IPS-NIHi7 (cell line): ENCODE data around the gene PRR11.
"Not testable (repeated sequence)": the region's sequence is repeated elsewhere in the genome, so short reads cannot be mapped to it uniquely, and the experiment has no call there.

Experiments
- DNase-seq: peaks from one replicate; pipeline ENCODE4 v3.0.0; 2012; ENCODE audit warnings: mixed read lengths; ENCODE audit errors: extremely low spot score

The PRR11 gene

DNA sequence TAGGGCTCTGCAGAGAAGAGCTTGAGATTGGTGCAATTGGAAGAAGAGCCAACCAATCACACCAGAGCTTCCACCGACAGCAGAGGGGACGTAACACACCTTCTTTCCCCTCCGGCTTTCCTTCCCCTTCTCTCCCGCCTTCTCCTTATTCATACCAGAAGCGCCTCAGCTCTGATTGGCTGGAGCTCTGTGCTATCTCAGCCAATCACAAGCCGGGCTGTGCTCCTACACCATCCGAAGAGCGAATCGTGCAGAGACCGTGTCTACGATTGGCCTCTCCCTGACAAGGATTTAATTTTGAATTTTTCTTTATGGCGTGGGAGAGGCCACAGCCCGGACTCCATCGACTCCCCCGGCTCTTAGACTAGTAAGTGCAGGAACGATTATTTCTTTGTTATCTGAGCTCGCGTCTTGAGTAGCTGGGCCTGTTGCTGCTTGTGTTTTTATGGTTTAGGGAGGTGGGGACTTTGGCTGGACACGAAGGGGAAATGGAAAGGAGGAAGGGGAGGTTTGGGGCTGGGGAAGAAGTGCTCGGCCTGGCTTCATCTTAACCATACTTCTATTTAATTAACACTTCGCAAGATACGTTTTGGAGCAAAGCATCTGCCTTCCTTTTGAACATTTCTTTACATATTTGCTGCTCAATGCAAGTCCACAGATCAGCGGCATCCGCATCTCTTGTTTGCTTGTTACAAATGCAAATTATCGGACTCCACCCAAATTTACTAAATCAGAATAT is at the start of gene PRR11:
Gene PRR11 (plus strand): TSS at position 308 of the 739 bp plus-strand sequence. CDS start 14,007 bp downstream, outside the sequence.
- DNase-seq, result peak; percentile 94

DNA sequence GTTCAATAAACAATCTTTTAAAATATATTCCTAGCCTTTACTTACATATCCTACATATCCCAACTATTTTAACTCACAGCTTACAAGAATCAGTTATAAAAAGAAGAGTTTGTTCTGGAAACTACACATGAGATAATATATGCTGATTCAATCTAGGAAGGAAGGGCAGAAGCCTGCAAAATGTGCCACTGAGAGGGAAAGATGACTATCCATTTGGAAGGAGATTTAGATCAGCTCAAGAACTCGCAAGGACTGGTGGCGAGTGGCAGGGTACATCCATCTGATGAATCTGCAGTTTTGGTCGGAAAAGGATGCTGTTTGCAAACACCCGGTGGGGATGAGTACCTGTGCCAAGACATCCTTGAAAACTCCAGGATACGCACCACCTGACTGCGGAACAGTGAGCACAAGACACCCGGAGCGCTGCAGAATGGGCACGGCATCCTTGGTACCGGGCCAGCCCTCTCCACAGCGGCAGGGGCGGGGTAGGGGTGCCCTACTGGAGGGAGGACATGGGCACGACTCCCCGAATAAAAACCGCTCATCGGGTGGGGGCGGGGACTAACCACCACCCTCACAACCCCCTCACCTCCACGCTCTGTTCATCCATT is 49.6 kb upstream of the PRR11 start:
- DNase-seq, result peak; percentile 41

DNA sequence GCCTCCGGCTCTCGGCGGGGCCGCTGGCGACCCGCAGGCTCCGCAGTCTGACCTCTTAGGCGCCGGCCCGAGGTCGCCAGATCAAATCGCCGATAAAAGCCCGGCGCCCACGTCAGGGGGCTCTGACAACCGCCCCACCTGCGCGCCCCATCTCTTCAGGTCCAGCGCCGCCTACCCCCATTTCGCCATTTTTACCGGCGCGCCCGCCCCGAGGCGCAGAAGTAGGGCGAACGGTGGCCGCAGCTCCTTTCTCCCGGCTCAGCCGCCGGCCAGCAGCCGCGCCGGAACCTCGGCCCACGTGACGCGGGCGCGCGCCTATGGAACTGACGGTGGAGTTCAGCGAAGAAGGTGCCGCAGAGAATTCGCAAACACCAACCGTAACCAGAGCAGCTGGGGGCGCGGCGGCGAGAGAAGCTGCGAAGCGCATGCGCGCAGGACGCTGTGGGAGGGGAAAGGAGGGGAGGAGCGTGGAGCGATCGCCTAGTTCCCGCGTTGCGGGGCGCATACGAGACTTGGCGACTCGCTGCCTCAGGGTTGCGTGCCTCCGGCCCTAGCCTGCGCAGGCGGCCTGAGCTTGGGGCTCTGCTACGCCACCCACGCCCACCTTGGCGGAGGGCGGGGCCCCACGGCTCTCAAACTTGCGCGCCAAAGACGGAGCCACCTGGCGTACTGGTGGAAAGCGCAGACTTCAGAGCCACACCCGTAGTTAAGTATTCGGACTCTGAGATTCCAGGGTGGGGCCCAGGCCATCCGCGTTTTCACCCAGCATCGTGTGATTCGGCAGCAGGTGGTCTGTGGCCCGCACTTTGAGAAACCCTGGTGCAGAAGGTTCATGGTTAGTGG is 48.9 kb upstream of the PRR11 start, which contains the start of gene TRIM37:
Gene TRIM37 (minus strand): TSS at position 418 of the 843 bp plus-strand sequence. CDS start 419 bp downstream, outside the sequence.
- peak; percentile 99 for DNase-seq

DNA sequence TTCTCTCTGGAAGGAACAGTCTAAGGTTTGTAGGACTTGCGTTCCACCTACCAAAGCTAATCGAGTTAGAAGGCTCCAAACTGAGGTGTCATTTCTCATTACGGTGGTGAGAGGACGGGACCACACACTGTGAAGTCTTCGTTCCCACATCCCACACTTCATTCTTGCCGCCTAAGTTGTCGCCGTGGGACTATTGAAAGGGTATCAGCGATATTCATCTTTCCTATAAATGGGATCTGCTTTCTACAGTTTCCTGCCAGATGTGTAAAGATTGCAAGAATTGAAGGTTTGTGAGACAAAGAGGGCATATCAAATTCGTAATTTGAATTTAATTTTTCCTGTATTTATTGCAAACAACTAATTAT is 48.3 kb upstream of the PRR11 start:
- no peak for DNase-seq

DNA sequence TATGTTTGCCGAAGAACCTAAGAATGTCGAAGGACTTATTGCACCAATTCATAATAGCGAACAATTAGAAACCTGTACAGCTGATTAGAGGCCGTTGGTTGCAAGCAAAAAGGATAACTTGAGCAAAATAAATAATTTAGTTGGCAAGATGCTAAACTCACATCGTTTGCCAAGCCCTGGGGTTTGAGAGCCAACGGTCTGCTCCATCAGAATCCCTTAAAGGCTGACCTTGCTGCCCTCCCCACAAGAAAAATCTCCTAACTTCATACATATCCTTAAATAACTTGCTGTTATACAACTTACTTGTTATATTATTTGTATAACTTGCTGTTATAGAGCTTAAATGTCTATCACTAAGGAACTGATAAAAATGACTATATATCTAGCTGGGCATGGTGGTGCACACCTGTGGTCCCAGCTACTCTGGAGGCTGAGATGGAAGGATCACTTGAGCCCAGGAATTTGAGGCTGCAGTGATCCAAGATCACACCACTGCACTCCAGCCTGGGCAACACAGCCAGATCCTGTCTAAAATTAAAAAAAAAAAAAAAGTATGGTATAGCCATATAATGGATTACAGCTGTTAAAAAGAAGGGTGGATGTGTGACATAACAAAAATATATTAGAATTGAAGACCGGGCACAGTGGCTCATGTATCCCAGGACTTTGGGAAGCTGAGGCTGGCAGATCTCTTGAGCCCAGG is 47.0 kb upstream of the PRR11 start:
- no peak for DNase-seq

DNA sequence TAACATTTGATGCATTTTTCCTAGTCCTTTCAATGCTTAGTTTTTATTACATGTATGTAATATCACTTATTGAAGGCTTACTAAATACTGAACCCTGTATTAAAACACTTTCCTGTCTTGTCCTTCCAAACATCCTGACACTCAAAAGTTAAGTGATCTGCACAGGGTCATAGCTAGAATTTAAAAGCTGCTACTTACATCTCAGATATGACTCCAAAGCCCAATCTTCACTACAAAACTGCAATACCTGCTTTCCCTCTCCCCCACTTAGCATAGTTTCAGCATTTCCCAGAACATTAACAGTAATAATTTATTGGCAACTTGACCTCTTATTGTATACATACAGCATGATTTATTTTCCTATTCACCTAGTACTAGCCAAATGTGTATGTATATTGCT is 44.6 kb upstream of the PRR11 start:
- DNase-seq, result no peak

DNA sequence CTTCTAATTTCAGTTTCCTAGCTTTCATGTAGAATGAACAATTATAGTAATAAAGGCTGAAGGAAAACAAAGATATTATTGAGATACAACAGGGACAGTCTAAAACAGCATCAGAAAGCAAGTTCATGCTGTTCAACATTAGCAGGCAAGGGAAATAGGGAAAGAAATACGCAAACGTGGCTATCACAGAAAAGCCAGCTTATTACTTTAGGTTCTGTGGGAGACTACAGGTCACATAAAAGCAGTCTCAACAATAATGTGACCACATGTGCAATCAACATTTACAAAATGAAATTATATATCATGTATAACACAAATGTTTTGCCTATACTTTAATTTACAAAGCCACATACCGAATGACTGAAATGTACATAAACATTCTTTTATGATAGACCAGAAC is 44.0 kb upstream of the PRR11 start:
- no peak for DNase-seq

DNA sequence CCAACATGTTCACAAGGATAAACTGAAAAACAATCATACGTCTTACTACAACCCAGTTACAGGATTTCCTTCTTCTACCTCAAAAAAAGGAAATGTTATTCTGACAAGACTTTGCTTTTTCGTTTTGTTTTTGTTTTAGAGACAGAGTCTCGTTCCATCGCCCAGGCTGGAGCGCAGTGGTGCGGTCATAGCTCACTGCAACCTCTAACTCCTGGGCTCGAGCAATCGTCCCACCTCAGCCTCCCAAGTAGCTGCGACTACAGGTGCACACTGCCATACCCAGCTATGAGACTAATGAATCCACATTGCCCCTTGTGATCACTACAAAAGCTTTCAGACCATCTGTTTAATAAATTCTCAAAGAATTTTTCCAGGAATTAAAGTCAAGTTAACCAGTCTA is 40.1 kb upstream of the PRR11 start:
- no peak for DNase-seq

DNA sequence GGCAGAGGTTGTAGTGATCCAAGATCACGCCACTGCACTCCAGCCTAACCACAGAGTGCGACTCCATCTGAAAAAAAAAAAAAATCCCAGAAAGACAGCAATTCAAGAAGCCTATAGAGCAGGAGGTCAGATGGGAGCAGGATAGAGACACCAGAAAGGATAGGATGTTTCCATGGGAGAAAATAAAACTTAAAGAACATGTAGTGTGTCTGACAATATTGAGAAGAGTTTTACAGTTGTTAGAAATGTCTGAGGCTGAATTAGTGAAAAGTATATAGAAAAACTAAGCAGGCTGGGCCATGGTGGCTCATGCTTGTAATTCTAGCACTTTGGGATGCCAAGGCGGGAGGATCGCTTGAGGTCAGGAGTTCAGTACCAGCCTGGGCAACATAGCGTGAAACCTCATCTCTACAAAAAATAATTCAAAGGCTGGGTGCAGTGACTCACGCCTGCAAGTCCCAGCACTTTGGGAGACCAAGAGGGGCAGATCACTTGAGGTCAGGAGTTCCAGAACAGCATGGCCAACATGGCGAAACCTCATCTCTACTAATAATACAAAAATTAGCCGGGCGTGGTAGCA is 33.6 kb upstream of the PRR11 start:
- no peak for DNase-seq

DNA sequence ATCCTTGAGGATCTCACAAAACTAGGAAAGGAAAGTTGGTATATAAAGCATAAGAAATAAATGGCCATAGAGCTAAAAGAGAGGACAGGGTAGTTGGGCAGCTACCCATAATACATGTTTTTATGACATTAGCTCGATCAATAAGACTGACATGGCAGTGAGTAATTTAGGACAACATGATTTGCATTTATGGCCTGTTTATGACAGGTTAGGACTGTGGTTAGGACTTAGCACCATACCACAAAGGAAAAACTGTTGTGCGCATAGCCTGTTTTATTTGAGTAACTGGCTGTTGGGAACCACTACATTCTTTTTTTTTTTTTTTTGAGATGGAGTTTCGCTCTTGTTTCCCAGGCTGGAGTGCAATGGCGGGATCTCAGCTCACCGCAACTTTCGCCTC is 30.9 kb upstream of the PRR11 start:
- no peak for DNase-seq

DNA sequence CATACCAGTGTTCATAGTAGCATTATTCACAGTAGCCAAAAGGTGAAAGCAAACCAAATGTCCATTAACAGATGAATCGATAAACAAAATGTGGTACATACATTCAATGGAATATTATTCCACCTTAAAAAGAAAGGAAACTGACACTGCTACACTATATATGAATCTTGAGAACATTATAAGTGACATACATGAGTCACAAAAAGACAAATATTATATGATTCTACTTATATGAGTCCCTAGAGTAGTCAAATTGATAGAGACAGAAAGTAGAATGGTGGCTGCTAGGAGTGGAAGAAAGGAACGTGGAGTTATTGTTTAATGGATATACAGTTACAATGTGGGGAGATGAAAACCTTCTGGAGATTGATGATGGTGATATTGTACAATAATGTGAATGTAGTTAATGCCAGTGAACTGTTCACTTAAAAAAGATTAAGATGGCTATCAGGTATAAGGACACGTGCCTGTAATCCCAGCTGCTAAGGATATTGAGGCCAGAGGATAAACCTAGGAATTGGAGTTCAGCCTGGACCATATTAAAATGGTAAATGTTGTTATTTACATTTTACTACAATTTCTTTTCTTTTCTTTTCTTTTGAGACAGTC is 28.6 kb upstream of the PRR11 start:
- DNase-seq, result no peak

DNA sequence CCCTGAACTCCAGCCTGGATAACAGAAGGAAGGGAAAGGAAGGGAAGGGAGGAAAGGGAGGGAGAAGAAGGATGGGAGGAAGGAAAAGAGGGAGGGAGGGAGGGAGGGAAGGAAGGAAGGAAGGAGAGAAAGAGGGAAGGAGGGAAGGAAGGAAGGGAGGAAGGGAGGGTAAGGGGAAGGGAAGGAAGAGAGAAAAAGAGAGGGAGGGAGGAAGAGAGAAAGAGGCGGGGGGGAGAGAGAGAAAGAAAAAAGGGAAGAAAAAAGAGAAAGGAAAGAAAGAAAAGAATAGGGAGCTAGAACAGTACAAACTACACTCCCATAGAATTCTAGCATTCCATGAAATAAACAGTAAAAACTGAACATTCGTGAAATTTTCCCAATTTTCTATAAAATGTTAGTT is 25.7 kb upstream of the PRR11 start:
- no peak for DNase-seq

DNA sequence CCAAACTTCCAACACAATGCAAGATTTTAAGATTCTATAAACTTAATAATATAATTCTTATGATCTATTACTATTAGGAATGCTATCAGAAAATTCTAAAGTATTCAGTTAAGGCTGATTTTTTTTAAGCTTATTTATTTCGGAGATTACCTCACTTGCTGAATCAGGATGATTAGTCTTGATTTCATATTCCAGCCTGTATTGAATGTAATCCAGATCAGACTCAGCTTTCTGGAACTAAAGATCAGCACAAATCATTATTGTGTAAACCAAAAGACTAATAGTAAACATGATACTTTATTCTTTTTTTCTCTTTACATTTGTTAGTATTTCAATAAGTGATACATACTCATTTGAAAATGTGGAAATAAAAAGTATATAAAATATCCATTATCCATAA is 24.4 kb upstream of the PRR11 start:
- no peak for DNase-seq

DNA sequence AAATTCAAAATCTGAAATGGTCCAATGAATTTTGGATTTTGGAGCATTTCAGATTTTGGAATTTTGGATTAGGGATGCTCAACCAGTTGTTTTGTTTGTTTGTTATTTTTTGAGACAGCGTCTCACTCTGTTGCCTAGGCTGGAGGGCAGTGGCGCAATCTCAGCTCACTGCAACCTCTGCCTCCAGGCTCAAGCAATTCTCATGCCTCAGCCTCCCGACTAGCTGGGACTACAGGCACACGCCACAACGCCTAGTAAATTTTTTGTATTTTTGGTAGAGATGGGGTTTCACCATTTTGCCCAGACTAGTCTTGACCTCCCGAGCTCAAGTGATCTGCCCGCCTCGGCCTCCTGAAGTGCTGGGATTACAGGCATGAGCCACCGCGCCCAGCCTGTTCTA is 17.2 kb upstream of the PRR11 start:
- DNase-seq, result not testable (repeated sequence)

DNA sequence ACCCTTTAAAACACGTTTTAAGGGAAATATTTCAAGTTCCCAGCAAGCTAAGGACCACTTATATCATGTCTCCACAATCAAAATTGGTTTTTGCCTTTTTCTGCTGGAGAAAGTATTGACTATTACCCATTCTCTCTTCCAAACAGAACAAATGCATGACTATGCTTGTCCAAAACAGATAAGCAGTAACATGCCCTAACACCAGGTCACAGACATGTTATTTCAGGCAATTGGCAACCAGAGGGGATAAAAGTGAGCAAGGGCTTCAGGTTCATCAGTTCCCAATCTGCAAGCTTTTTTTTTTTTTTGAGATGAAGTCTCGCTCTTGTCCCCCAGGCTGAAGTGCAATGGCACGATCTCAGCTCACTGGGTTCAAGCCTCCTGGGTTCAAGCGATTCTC is 15.6 kb upstream of the PRR11 start:
- DNase-seq, result no peak

DNA sequence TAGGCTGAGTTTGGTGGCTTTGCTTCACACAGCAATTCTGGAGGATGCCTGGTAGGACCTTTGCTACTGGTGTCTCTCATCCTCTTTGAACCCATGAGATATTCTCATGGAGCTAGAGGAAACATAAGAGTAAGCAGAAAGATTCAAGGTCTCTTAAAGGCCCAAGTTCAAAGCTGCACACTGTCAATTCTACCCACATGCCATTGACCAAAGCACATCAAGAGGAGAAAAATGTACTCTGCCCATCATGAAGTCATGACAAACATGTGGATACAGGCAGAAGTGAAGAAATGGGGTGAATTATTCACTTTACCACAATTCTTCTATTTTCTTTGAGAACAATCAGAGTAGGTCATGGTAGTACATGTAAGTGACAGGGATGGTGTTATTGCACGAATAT is 13.7 kb upstream of the PRR11 start:
- no peak for DNase-seq

DNA sequence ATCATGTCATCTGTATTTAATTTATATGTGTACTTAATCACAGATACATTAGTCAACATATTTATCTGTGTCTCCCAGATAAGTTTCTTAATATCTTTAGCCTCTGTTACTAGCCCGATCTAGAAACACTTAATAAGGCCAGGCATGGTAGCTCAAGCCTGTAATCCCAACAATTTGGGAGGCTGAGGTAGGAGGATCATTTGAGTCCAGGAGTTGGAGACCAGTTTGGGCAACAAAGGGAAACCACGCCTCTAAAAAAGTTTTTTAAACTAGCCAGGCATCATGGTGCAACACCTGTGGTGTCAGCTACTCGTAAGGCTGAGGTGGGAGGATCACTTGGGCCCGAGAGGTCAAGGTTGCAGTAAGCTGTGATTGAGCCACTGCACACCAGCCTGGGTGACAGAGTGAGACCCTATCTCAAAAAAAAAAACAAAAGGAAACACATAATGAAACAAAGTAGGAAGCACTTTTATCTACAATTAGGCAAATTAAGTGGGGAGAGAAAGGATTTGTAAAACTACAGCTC is 9.9 kb upstream of the PRR11 start:
- no peak for DNase-seq

DNA sequence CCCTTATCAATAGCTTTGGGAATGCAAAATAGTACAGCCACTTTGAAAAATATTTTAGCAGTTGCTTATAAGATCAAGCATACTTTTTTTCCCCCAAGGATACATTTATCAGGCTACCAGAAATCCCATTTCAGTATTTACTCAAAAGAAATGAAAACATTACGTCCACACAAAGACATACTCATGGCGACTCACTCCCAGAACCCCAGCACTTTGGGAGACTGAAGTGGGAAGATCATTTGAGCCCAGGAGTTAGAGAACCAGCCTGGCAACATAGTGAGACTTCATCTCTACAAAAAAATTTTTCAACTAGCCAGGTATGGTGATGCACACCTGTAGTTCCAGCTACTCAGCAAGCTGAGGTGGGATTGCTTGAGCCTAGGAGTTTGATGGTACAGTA is 6.5 kb upstream of the PRR11 start:
- no peak for DNase-seq

DNA sequence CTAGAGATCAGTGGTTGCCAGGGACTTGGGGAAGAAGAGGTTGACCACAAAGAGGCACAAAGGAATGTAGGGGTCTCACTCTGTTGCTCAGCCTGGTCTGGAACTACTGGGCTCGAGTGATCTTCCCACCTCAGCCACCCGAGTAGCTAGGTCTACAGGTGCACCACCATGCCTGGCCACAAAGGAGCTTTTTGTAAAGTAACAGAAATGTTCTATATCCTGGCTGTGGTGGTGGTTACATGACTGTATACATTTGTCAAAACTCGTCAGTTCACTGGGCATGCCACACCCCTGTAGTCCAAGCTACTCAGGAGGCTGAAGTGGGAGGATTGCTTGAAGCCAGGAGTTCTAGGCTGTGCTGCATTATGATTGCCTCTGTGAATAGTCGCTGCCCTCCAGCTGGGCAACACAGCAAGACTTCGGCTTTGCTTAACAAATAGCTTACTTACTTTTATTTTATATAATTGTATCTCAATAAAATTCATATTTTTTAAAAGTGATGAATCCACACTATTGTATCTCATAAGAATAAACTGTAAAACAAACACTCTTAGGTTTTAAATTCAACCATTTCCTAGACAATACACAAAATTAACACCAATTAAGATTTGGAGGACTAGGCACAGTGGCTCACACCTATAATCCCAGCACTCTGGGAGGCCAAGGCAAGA is 5.6 kb upstream of the PRR11 start:
- no peak for DNase-seq

DNA sequence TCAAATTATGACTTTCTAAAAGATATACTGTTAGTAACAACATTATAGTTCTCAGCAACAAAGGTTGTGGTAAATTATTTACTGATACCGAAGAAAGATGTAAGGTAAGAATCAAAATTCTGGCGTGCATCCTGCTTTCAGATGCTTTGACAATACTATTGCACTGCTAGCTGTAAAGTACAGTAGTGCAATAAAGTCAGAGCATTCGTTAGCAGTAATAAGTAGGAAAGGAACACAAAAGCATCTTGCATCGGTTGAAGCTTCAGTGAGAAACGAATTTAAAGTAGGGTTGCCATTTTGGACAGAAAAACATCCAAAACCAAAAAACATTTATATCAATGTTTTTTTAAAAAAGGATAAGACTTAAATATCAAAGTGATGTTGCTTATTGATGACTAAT is 4.5 kb upstream of the PRR11 start:
- DNase-seq, result no peak
